ENCODE data around the gene TMEM250.

DNA sequence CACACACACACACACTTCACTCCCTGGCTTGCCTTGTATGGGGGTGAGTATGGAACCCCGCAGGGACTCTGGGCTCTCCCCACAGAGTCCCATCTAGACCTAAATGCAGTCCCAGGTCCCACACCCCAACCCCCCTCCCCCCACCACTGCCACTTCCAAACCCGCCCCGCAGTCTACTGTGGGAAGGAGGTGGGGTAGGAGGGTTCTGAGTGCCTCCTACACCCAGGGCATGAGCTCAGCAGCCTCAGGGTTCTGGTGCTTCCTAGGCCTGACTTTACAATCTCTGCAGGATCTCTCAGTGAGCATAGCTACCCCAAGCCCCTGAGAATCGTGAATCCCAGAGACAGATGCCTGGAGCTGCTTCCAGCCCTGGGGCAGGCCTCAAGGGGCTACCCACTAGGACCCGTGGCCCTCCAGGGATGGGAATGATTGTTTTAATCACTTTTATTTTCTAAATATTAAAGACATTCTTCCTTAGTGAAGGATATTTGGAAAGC, 22.1 kb downstream of the TMEM250 start:
- TF ChIP-seq JUND (IDR thresholded peaks at IDR 0.05): no peak
- TF ChIP-seq CTCF (IDR thresholded peaks at IDR 0.05; ENCODE audit: low read depth, low read length, missing input control): no peak

All from liver (tissue), 3 donors.